Mesendoderm (in vitro differentiated cells): ENCODE data around the gene FAHD1.

Experiments
- DNase-seq: peaks from one replicate; pipeline ENCODE4 v3.0.0; 2013
- H2AK5ac ChIP-seq: 2 replicates; pipeline ENCODE4 v1.6.1; 2013; ENCODE audit warnings: low read length, inconsistent platforms
- H2BK120ac ChIP-seq: 2 replicates; pipeline ENCODE4 v1.6.1; 2013; ENCODE audit warnings: low read depth, mild to moderate bottlenecking, low read length, moderate library complexity, mixed read lengths
- H2BK15ac ChIP-seq: replicated peaks from 2 replicates; pipeline ENCODE4 v1.6.1; 2013; ENCODE audit warnings: low read depth, mild to moderate bottlenecking, moderate library complexity
- H2BK5ac ChIP-seq: 2 replicates; pipeline ENCODE4 v1.6.1; 2013; ENCODE audit warnings: low read length, inconsistent platforms
- H3K18ac ChIP-seq: 2 replicates; pipeline ENCODE4 v1.6.1; 2013; ENCODE audit warnings: mild to moderate bottlenecking, low read length, mixed read lengths
- H3K23ac ChIP-seq: one replicate; pipeline ENCODE4 v1.6.1; 2013; ENCODE audit warnings: low read length
- H3K27ac ChIP-seq: 2 replicates; pipeline ENCODE4 v1.5.1; 2013; ENCODE audit warnings: low read depth, mild to moderate bottlenecking, inconsistent platforms, low read length, moderate library complexity
- H3K27me3 ChIP-seq: 2 replicates; pipeline ENCODE4 v1.6.1; 2013; ENCODE audit warnings: low read length, control low read depth, mild to moderate bottlenecking, inconsistent platforms; ENCODE audit not compliant: insufficient read depth, poor library complexity
- H3K36me3 ChIP-seq: 2 replicates; pipeline ENCODE4 v1.6.1; 2013; ENCODE audit warnings: low read length, inconsistent platforms; ENCODE audit not compliant: control insufficient read depth, insufficient read depth
- H3K4ac ChIP-seq: one replicate; pipeline ENCODE4 v1.6.1; 2013; ENCODE audit warnings: low read depth, mild to moderate bottlenecking, low read length, moderate library complexity
- H3K4me1 ChIP-seq: 2 replicates; pipeline ENCODE4 v1.6.1; 2013; ENCODE audit warnings: low read depth, low read length, inconsistent platforms; ENCODE audit not compliant: control insufficient read depth
- H3K4me2 ChIP-seq: 2 replicates; pipeline ENCODE4 v1.6.1; 2013; ENCODE audit warnings: low read length
- H3K4me3 ChIP-seq: 2 replicates; pipeline ENCODE4 v1.5.1; 2013; ENCODE audit warnings: mild to moderate bottlenecking, low read length
- H3K56ac ChIP-seq: one replicate; pipeline ENCODE4 v1.6.1; 2013; ENCODE audit warnings: low read length
- H3K79me1 ChIP-seq: 2 replicates; pipeline ENCODE4 v1.6.1; 2013; ENCODE audit warnings: low read length, inconsistent platforms
- H3K79me2 ChIP-seq: 2 replicates; pipeline ENCODE4 v1.6.1; 2013; ENCODE audit warnings: mild to moderate bottlenecking, low read length; ENCODE audit not compliant: control insufficient read depth, insufficient read depth
- H3K9ac ChIP-seq: 2 replicates; pipeline ENCODE4 v1.6.1; 2013; ENCODE audit warnings: low read length, inconsistent platforms
- H4K5ac ChIP-seq: one replicate; pipeline ENCODE4 v1.6.1; 2013; ENCODE audit warnings: low read length
- H4K8ac ChIP-seq: one replicate; pipeline ENCODE4 v1.6.1; 2013; ENCODE audit warnings: low read depth, mild to moderate bottlenecking, control low read depth, low read length, moderate library complexity
- WGBS: extraction: QIAGEN DNeasy Blood & Tissue Kit; methylation state at CpG from one replicate; pipeline ENCODE4 v1.1.7; 2013; ENCODE audit warnings: low lambda C conversion rate, missing lambda C conversion rate; ENCODE audit not compliant: insufficient coverage; ENCODE audit errors: extremely low coverage; 5-methylcytosine and 5-hydroxymethylcytosine counted together

The FAHD1 gene

GRCh38 chr16:1784977-1785845 lies 41.8 kb upstream of the FAHD1 start:
- no CpG with 5 or more reads among the region's 26 CpGs for WGBS
- Histone ChIP-seq H3K9ac (no peak overlapping the region), H3K18ac (no peak overlapping the region), H3K4me1 (no peaks in the 10 kb centered on the region), H3K4me3 (no peak overlapping the region), H3K79me1 (peaks cover 13% of the 10 kb centered on the region), H2BK15ac (no peak overlapping the region), H3K36me3 (peaks cover 2% of the 10 kb centered on the region), H2AK5ac (no peak overlapping the region), H3K79me2 (peaks cover 22% of the 10 kb centered on the region), H2BK5ac (no peak overlapping the region), H3K27me3 (no peaks in the 10 kb centered on the region), H4K5ac (no peak overlapping the region), H4K8ac (no peak overlapping the region), H3K4me2 (no peak overlapping the region), H3K56ac (no peak overlapping the region), H2BK120ac (no peak overlapping the region), H3K23ac (no peak overlapping the region), H3K4ac (no peak overlapping the region), H3K27ac (no peak overlapping the region)
- no peak for DNase-seq

- Histone ChIP-seq H3K23ac (no peak overlapping the region), H3K4me2 (no peak overlapping the region), H3K36me3 (peaks cover 2% of the 10 kb centered on the region), H3K56ac (no peak overlapping the region), H3K4ac (no peak overlapping the region), H3K27ac (no peak overlapping the region), H3K79me2 (peaks cover 22% of the 10 kb centered on the region), H3K27me3 (no peaks in the 10 kb centered on the region), H3K9ac (no peak overlapping the region), H2BK5ac (no peak overlapping the region), H3K79me1 (peaks cover 13% of the 10 kb centered on the region), H2BK120ac (no peak overlapping the region), H3K4me3 (no peak overlapping the region), H2AK5ac (no peak overlapping the region), H3K18ac (no peak overlapping the region), H2BK15ac (no peak overlapping the region), H3K4me1 (no peaks in the 10 kb centered on the region), H4K8ac (no peak overlapping the region), H4K5ac (no peak overlapping the region)
- DNase-seq: no peak
- WGBS: no CpG with 5 or more reads among the region's 14 CpGs
These were observed 41.2 kb upstream of the FAHD1 start for GRCh38 chr16:1785846-1786170.

DNA sequence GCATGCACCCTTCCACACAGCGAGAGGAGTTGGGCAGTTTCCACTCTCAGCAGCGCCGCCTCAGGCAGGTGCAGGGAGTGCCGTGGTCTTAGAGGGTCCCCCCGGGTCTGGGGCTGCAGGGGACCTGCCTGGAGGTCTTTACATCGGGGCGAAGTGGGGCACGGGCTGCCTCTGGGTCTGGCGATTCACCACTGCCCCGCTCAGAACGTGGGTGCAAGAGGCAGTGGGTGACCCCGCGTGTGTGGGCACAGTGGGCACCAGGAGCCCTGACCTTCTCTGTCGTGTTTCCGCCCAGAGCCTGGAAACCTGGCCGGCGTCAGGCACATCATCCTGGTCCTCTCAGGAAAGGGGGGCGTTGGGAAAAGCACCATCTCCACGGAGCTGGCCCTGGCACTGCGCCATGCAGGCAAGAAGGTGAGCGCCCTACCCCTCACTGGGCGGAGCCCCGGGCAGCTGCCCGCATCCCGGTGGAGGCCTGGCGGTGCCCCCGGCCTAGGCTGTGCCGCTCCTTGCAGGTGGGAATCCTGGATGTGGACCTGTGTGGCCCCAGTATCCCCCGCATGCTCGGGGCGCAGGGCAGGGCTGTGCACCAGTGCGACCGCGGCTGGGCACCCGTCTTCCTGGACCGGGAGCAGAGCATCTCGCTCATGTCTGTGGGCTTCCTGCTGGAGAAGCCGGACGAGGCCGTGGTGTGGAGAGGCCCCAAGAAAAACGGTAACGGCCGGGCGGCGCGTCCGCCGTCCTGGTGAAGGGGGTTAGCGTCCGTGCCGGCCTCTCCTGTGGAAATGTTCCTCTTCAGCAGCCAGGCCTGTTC lies 40.6 kb upstream of the FAHD1 start:
- Histone ChIP-seq H3K56ac (no peak overlapping the region), H2BK120ac (no peak overlapping the region), H3K79me1 (peaks cover 13% of the 10 kb centered on the region), H3K18ac (no peak overlapping the region), H3K36me3 (peaks cover 2% of the 10 kb centered on the region), H3K4me2 (no peak overlapping the region), H3K4ac (no peak overlapping the region), H3K27me3 (no peaks in the 10 kb centered on the region), H2AK5ac (no peak overlapping the region), H4K8ac (no peak overlapping the region), H3K23ac (no peak overlapping the region), H3K27ac (no peak overlapping the region), H3K4me3 (no peak overlapping the region), H2BK15ac (no peak overlapping the region), H3K9ac (no peak overlapping the region), H3K4me1 (no peaks in the 10 kb centered on the region), H3K79me2 (peaks cover 22% of the 10 kb centered on the region), H4K5ac (no peak overlapping the region), H2BK5ac (no peak overlapping the region)
- no peak for DNase-seq
- WGBS: no CpG with 5 or more reads among the region's 51 CpGs

- H3K79me2 ChIP-seq: peaks cover 22% of the 10 kb centered on the region
These were observed 40.0 kb upstream of the FAHD1 start for GRCh38 chr16:1787056-1787321.

GRCh38 chr16:1787322-1788094 lies 39.5 kb upstream of the FAHD1 start:
- H3K4me2 ChIP-seq: no peak overlapping the region
- H3K4me1 ChIP-seq: no peaks in the 10 kb centered on the region
- H3K27me3 ChIP-seq: no peaks in the 10 kb centered on the region
- H2AK5ac ChIP-seq: no peak overlapping the region
- no CpG with 5 or more reads among the region's 44 CpGs for WGBS
- H4K5ac ChIP-seq: no peak overlapping the region
- no peak overlapping the region for H2BK120ac ChIP-seq
- no peak overlapping the region for H2BK15ac ChIP-seq
- no peak for DNase-seq
- no peak overlapping the region for H2BK5ac ChIP-seq
- H4K8ac ChIP-seq: no peak overlapping the region
- peaks cover 2% of the 10 kb centered on the region for H3K36me3 ChIP-seq
- no peak overlapping the region for H3K56ac ChIP-seq
- no peak overlapping the region for H3K4ac ChIP-seq
- H3K9ac ChIP-seq: no peak overlapping the region
- no peak overlapping the region for H3K27ac ChIP-seq
- H3K79me2 ChIP-seq: peaks cover 22% of the 10 kb centered on the region
- peaks cover 13% of the 10 kb centered on the region for H3K79me1 ChIP-seq
- no peak overlapping the region for H3K18ac ChIP-seq
- H3K4me3 ChIP-seq: no peak overlapping the region
- no peak overlapping the region for H3K23ac ChIP-seq

More at GRCh38 chr16:1787056-1787321, 40.0 kb upstream of the FAHD1 start:
- H3K4me2 ChIP-seq: no peak overlapping the region
- H2AK5ac ChIP-seq: no peak overlapping the region
- H3K56ac ChIP-seq: no peak overlapping the region
- H2BK15ac ChIP-seq: no peak overlapping the region
- H3K23ac ChIP-seq: no peak overlapping the region
- no peaks in the 10 kb centered on the region for H3K4me1 ChIP-seq
- H3K4ac ChIP-seq: no peak overlapping the region
- H3K27me3 ChIP-seq: no peaks in the 10 kb centered on the region
- no peak overlapping the region for H2BK120ac ChIP-seq
- H4K5ac ChIP-seq: no peak overlapping the region
- H3K4me3 ChIP-seq: no peak overlapping the region
- no peak for DNase-seq
- WGBS: no CpG with 5 or more reads among the region's 6 CpGs
- H4K8ac ChIP-seq: no peak overlapping the region
- H3K36me3 ChIP-seq: peaks cover 2% of the 10 kb centered on the region
- no peak overlapping the region for H3K27ac ChIP-seq
- no peak overlapping the region for H3K18ac ChIP-seq
- peaks cover 13% of the 10 kb centered on the region for H3K79me1 ChIP-seq
- no peak overlapping the region for H3K9ac ChIP-seq
- H2BK5ac ChIP-seq: no peak overlapping the region
